ENCODE measurements around the gene GPR12. TPM values are rescaled to one million over a fixed set of nuclear protein-coding genes. Genes with fewer than 3 reads are reported as not detected.

The GPR12 gene
- not detected for total RNA-seq

GRCh38 chr13:26759907-26760831 is at the start of gene GPR12:
TSS of gene GPR12 (minus strand) at chr13:26760786. CDS start at chr13:26759827, 959 bp downstream.
- H3K4me1 ChIP-seq, result peaks cover 11% of the 10 kb centered on the region
- H3K4me3 ChIP-seq, result peak within 1 kb of the TSS in 1 of 2 donors; percentile 30
- intact Hi-C loops (cut with DNase I), result no loop called here
- no peak for DNase-seq (ENCODE audit: extremely low spot score in 2 of 2)
- H3K36me3 ChIP-seq, result no peaks in the 10 kb centered on the region
- TF ChIP-seq POLR2AphosphoS5 (IDR thresholded peaks at IDR 0.05; ENCODE audit: insufficient read depth in 1 of 2, low read depth in 1 of 2) (no peak), CTCF (IDR thresholded peaks at IDR 0.05) (no peak), POLR2A (IDR thresholded peaks at IDR 0.05) (no peak)
- no peak within 1 kb of the TSS for H3K27ac ChIP-seq
- H3K27me3 ChIP-seq, result no peaks in the 10 kb centered on the region
- H3K9me3 ChIP-seq, result no peaks in the 10 kb centered on the region

GRCh38 chr13:26810095-26810494 is 49.5 kb upstream of the GPR12 start:
- Histone ChIP-seq H3K27me3 (no peaks in the 10 kb centered on the region), H3K36me3 (no peaks in the 10 kb centered on the region), H3K9me3 (no peaks in the 10 kb centered on the region), H3K4me1 (no peaks in the 10 kb centered on the region), H3K27ac (no peak overlapping the region), H3K4me3 (no peak overlapping the region)
- intact Hi-C loops (cut with DNase I), result no loop called here
- TF ChIP-seq CTCF (IDR thresholded peaks at IDR 0.05) (no peak), POLR2AphosphoS5 (IDR thresholded peaks at IDR 0.05; ENCODE audit: insufficient read depth in 1 of 2, low read depth in 1 of 2) (no peak), POLR2A (IDR thresholded peaks at IDR 0.05) (no peak)
- no peak for DNase-seq (ENCODE audit: extremely low spot score in 2 of 2)

- Histone ChIP-seq H3K27ac (no peak overlapping the region), H3K27me3 (no peaks in the 10 kb centered on the region), H3K4me1 (no peaks in the 10 kb centered on the region), H3K4me3 (no peak overlapping the region), H3K9me3 (no peaks in the 10 kb centered on the region), H3K36me3 (no peaks in the 10 kb centered on the region)
- intact Hi-C loops (cut with DNase I), result no loop called here
- TF ChIP-seq POLR2A (IDR thresholded peaks at IDR 0.05) (no peak), CTCF (IDR thresholded peaks at IDR 0.05) (no peak)
- no peak for DNase-seq (ENCODE audit: extremely low spot score in 2 of 2)
Observed at GRCh38 chr13:26806891-26807290, 46.3 kb upstream of the GPR12 start.

GRCh38 chr13:26787961-26788360 is 27.4 kb upstream of the GPR12 start:
- Histone ChIP-seq H3K36me3 (no peaks in the 10 kb centered on the region), H3K9me3 (no peaks in the 10 kb centered on the region), H3K4me3 (no peak overlapping the region), H3K4me1 (no peaks in the 10 kb centered on the region), H3K27me3 (no peaks in the 10 kb centered on the region), H3K27ac (no peak overlapping the region)
- no peak for DNase-seq (ENCODE audit: extremely low spot score in 2 of 2)
- TF ChIP-seq POLR2A (IDR thresholded peaks at IDR 0.05) (no peak), CTCF (IDR thresholded peaks at IDR 0.05) (no peak), POLR2AphosphoS5 (IDR thresholded peaks at IDR 0.05; ENCODE audit: insufficient read depth in 1 of 2, low read depth in 1 of 2) (no peak)
- intact Hi-C loops (cut with DNase I), result no loop called here

GRCh38 chr13:26786651-26787295 is 26.2 kb upstream of the GPR12 start:
- Histone ChIP-seq H3K36me3 (no peaks in the 10 kb centered on the region), H3K27me3 (no peaks in the 10 kb centered on the region), H3K4me3 (no peak overlapping the region), H3K27ac (no peak overlapping the region), H3K4me1 (no peaks in the 10 kb centered on the region), H3K9me3 (no peaks in the 10 kb centered on the region)
- TF ChIP-seq POLR2AphosphoS5 (IDR thresholded peaks at IDR 0.05; ENCODE audit: insufficient read depth in 1 of 2, low read depth in 1 of 2) (no peak), CTCF (IDR thresholded peaks at IDR 0.05) (no peak), POLR2A (IDR thresholded peaks at IDR 0.05) (no peak)
- intact Hi-C loops (cut with DNase I), result no loop called here
- DNase-seq (ENCODE audit: extremely low spot score in 2 of 2), result no peak

Data from vagina (tissue), 2 donors.